Adrenal gland (tissue), 5 donors: ENCODE measurements around the gene PPIF.

Experiments
- POLR2A ChIP-seq, 2 donors: fragments of 450-650 bp; IDR thresholded peaks; one replicate each; pipeline ENCODE4 v1.6.1; 2017; ENCODE audit warnings: antibody characterized with exemption in 2 of 2, mild to moderate bottlenecking in 2 of 2, moderate library complexity in 1 of 2
- TF ChIP-seq, protein P1 (sequence below), 6 experiments: fragments of 450-650 bp in 4 of 6; fragments of 200-600 bp in 2 of 6; sonication (generic) in 1 of 6; IDR thresholded peaks; 1 replicate in 5 of 6; 2 replicates in 1 of 6; pipeline versions ENCODE4 v1.5.1 to v1.8.0; 2016 to 2021; ENCODE audit warnings: antibody characterized with exemption in 6 of 6, mild to moderate bottlenecking in 2 of 6, moderate library complexity in 1 of 6
- donor health status: DM: no; HTN: no; CAD: no.

DNA sequence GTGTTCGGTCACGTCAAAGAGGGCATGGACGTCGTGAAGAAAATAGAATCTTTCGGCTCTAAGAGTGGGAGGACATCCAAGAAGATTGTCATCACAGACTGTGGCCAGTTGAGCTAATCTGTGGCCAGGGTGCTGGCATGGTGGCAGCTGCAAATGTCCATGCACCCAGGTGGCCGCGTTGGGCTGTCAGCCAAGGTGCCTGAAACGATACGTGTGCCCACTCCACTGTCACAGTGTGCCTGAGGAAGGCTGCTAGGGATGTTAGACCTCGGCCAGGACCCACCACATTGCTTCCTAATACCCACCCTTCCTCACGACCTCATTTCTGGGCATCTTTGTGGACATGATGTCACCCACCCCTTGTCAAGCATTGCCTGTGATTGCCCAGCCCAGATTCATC lies 6.5 kb downstream of the PPIF start:
- TF ChIP-seq, protein P1, sequence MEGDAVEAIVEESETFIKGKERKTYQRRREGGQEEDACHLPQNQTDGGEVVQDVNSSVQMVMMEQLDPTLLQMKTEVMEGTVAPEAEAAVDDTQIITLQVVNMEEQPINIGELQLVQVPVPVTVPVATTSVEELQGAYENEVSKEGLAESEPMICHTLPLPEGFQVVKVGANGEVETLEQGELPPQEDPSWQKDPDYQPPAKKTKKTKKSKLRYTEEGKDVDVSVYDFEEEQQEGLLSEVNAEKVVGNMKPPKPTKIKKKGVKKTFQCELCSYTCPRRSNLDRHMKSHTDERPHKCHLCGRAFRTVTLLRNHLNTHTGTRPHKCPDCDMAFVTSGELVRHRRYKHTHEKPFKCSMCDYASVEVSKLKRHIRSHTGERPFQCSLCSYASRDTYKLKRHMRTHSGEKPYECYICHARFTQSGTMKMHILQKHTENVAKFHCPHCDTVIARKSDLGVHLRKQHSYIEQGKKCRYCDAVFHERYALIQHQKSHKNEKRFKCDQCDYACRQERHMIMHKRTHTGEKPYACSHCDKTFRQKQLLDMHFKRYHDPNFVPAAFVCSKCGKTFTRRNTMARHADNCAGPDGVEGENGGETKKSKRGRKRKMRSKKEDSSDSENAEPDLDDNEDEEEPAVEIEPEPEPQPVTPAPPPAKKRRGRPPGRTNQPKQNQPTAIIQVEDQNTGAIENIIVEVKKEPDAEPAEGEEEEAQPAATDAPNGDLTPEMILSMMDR (IDR thresholded peaks at IDR 0.05) = no peak
- no peak for TF ChIP-seq POLR2A (IDR thresholded peaks at IDR 0.05)
